ENCODE measurements around the gene FN1.
"Not testable (repeated sequence)": the region's sequence is repeated elsewhere in the genome, so short reads cannot be mapped to it uniquely, and the experiment has no call there.

- TF ChIP-seq POLR2A, CTCF (IDR thresholded peaks at IDR 0.05): not testable (repeated sequence)
Measured at GRCh38 chr2:215410181-215410931, 25.5 kb downstream of the FN1 start.

All from thyroid gland (tissue), 4 donors.